Cardiac fibroblast (primary cell): ENCODE data around the gene ZBTB25.

Experiments used
- DNase-seq, 2 donors: peaks; one replicate each; pipeline versions ENCODE4 v3.0.0 to v3.0.0-alpha.2; 2010; ENCODE audit warnings: low read depth in 2 of 2
- H3K4me3 ChIP-seq, 2 donors: replicated peaks in 1 of 2; 1 replicate in 1 of 2; 2 replicates in 1 of 2; pipeline ENCODE4 v1.5.1; 2011; ENCODE audit warnings: low read depth in 2 of 2, low read length in 2 of 2, mild to moderate bottlenecking in 2 of 2, moderate library complexity in 1 of 2
- CTCF ChIP-seq: IDR thresholded peaks from one replicate; pipeline ENCODE4 v1.5.1; 2011; ENCODE audit warnings: low read depth, mild to moderate bottlenecking, low read length, inconsistent platforms

The ZBTB25 gene

GRCh38 chr14:64405295-64405694 is 98.3 kb downstream of the ZBTB25 start:
- DNase-seq, result no peak
- no peak for TF ChIP-seq CTCF
- H3K4me3 ChIP-seq, result no peak overlapping the region

GRCh38 chr14:64401949-64402348 is 101.7 kb downstream of the ZBTB25 start:
- no peak for TF ChIP-seq CTCF
- DNase-seq, result no peak
- H3K4me3 ChIP-seq, result no peak overlapping the region

- H3K4me3 ChIP-seq, result no peak overlapping the region
- peak in 1 of 2 donors; percentile 46 for DNase-seq
- no peak for TF ChIP-seq CTCF
Measured at GRCh38 chr14:64400829-64401459, 102.7 kb downstream of the ZBTB25 start.
